ENCODE results near the gene PPP1R1B.

Gene PPP1R1B

DNA sequence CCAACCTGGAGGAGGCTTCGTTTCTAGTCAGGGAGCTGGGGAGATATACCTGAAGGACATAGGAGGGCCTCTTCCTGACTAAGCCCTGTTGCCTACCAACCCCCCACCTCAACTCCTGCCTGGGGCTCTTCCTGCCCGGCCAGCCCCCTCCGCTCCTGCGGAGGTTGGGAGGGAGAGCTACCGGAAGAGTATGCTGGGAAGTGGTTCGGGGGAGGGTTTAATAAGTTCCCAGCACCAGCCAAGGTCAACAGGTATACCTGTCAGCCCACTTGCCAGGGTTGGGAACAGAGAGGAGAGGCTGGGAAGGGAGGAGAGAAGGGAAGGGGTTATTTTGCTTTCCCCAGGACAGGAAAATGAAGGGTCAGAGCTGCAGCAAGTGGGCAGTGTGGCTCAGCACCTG is 4.7 kb downstream of the PPP1R1B start:
- Histone ChIP-seq H3K36me3 (ENCODE audit: control insufficient read depth in 1 of 2, insufficient read depth in 2 of 2, low read depth in 1 of 2, low read length in 2 of 2) (no peaks in the 10 kb centered on the region), H3K18ac (ENCODE audit: low read depth in 1 of 2, low read length in 2 of 2) (no peak overlapping the region), H3K27me3 (ENCODE audit: control insufficient read depth in 1 of 2, insufficient read depth in 1 of 2, low read length in 2 of 2) (peaks cover 55 to 60% of the 10 kb centered on the region in 2 experiments), H2BK120ac (ENCODE audit: low read depth, low read length) (no peak overlapping the region), H3K4me3 (ENCODE audit: insufficient read depth in 1 of 2, low read depth in 1 of 2, low read length in 2 of 2) (no peak overlapping the region), H3K4ac (ENCODE audit: low read depth in 1 of 2, low read length in 2 of 2) (no peak overlapping the region), H3K9me3 (ENCODE audit: control insufficient read depth, low read length) (no peaks in the 10 kb centered on the region), H2AFZ (ENCODE audit: low read depth, low read length) (no peak overlapping the region), H4K91ac (ENCODE audit: low read length) (no peak overlapping the region), H3K4me2 (ENCODE audit: low read length, poor library complexity, severe bottlenecking) (no peak overlapping the region), H3K9ac (ENCODE audit: low read length) (no peak overlapping the region), H3K14ac (ENCODE audit: low read length in 2 of 2) (no peak overlapping the region), H4K8ac (ENCODE audit: low read length) (no peak overlapping the region), H3K79me1 (replicated peaks; ENCODE audit: low read length, poor library complexity, severe bottlenecking) (no peaks in the 10 kb centered on the region), H2BK5ac (ENCODE audit: low read depth, low read length, poor library complexity, severe bottlenecking) (no peak overlapping the region), H3K4me1 (ENCODE audit: control insufficient read depth, insufficient read depth, low read depth, low read length) (peaks cover 21% of the 10 kb centered on the region), H2AK5ac (ENCODE audit: low read length, severe bottlenecking) (no peak overlapping the region), H2BK15ac (ENCODE audit: low read depth, poor library complexity, severe bottlenecking) (no peak overlapping the region), H2BK12ac (ENCODE audit: low read length in 2 of 2) (no peak overlapping the region), H3K23ac (ENCODE audit: low read length in 2 of 2) (no peak overlapping the region), H3K27ac (ENCODE audit: low read length, poor library complexity, severe bottlenecking) (no peak overlapping the region)
- WGBS = 13% methylated on average over 4 of the region's 6 CpGs
- no peak for DNase-seq

DNA sequence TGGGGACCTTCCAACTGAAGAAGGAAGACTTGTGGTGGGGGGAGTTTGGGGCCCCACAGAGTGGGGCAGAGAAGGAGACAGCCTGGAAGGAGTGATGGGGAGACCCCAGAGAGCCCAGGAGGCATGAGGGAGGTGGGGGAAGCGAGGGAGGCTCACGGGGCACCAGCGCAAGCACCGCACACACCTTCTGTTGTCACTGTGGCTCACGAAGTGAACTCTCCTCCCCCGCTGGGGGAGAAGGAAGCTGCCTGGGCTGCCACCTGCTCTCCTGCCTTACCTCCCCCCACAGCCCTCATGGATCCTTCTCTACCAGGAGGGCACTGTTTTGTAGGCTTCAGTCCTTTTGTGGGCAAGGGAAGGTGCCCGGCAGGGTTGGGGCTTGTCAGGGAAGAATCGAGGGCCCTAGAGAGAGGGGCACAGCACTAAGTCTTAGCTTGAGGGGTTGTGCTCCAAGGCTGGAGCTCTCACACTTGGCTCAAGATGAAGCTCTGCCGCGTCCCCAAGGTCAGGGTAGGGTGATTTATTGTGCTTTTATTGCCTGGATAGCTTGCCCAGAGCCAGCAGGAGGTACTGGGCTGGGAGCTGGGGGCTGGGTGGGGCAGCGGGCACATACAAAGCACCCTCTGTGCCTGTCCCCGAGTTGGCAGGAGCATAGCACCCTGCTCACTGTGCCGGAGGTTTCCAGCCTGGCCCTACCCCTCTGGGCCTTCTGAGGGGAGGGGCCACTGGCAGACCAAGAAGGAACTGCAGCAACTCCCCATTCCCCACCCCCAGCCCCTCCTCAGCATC is 5.6 kb downstream of the PPP1R1B start:
- Histone ChIP-seq H3K9me3 (ENCODE audit: control insufficient read depth, low read length) (no peaks in the 10 kb centered on the region), H3K27me3 (ENCODE audit: control insufficient read depth in 1 of 2, insufficient read depth in 1 of 2, low read length in 2 of 2) (peaks cover 49 to 50% of the 10 kb centered on the region in 2 experiments), H3K14ac (ENCODE audit: low read length in 2 of 2) (no peak overlapping the region), H3K79me1 (replicated peaks; ENCODE audit: low read length, poor library complexity, severe bottlenecking) (peaks cover under 1% of the 10 kb centered on the region), H4K8ac (ENCODE audit: low read length) (no peak overlapping the region), H4K91ac (ENCODE audit: low read length) (no peak overlapping the region), H3K36me3 (ENCODE audit: control insufficient read depth in 1 of 2, insufficient read depth in 2 of 2, low read depth in 1 of 2, low read length in 2 of 2) (no peaks in the 10 kb centered on the region), H3K27ac (ENCODE audit: low read length, poor library complexity, severe bottlenecking) (no peak overlapping the region), H2AFZ (ENCODE audit: low read depth, low read length) (no peak overlapping the region), H3K4me3 (ENCODE audit: insufficient read depth in 1 of 2, low read depth in 1 of 2, low read length in 2 of 2) (no peak overlapping the region), H2AK5ac (ENCODE audit: low read length, severe bottlenecking) (no peak overlapping the region), H3K4me1 (ENCODE audit: control insufficient read depth, insufficient read depth, low read depth, low read length) (peaks cover 14% of the 10 kb centered on the region), H2BK5ac (ENCODE audit: low read depth, low read length, poor library complexity, severe bottlenecking) (no peak overlapping the region), H2BK120ac (ENCODE audit: low read depth, low read length) (no peak overlapping the region), H3K4ac (ENCODE audit: low read depth in 1 of 2, low read length in 2 of 2) (no peak overlapping the region), H3K18ac (ENCODE audit: low read depth in 1 of 2, low read length in 2 of 2) (no peak overlapping the region), H3K23ac (ENCODE audit: low read length in 2 of 2) (no peak overlapping the region), H3K4me2 (ENCODE audit: low read length, poor library complexity, severe bottlenecking) (no peak overlapping the region), H2BK15ac (ENCODE audit: low read depth, poor library complexity, severe bottlenecking) (no peak overlapping the region), H2BK12ac (ENCODE audit: low read length in 2 of 2) (no peak overlapping the region), H3K9ac (ENCODE audit: low read length) (no peak overlapping the region)
- WGBS = 67% methylated on average over 13 of the region's 13 CpGs
- DNase-seq = no peak

DNA sequence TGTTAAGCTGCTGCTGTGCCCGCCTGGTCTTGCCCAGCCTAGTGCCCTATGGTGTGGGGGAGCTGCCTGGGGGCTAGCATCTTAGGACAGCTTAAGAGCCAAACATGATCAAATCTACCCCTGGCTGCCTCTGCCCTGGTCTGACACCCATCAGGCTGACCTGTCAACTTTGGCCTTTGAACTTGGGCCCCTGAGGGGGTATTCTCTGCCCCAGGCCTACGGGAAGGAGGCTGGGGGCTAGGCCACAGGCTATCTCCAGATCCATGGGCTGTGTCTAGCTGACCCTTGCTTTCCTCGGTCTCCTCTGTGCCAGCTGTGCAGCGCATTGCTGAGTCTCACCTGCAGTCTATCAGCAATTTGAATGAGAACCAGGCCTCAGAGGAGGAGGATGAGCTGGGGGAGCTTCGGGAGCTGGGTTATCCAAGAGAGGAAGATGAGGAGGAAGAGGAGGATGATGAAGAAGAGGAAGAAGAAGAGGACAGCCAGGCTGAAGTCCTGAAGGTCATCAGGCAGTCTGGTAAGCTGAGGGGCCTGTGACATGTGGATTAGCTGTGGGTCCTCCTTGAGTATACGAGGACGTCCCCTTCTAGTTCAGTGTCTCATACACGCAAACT is 6.9 kb downstream of the PPP1R1B start:
- Histone ChIP-seq H4K8ac (ENCODE audit: low read length) (no peak overlapping the region), H2AK5ac (ENCODE audit: low read length, severe bottlenecking) (no peak overlapping the region), H3K4me2 (ENCODE audit: low read length, poor library complexity, severe bottlenecking) (no peak overlapping the region), H3K4me1 (ENCODE audit: control insufficient read depth, insufficient read depth, low read depth, low read length) (peaks cover 17% of the 10 kb centered on the region), H3K18ac (ENCODE audit: low read depth in 1 of 2, low read length in 2 of 2) (no peak overlapping the region), H3K23ac (ENCODE audit: low read length in 2 of 2) (no peak overlapping the region), H2BK15ac (ENCODE audit: low read depth, poor library complexity, severe bottlenecking) (no peak overlapping the region), H2BK5ac (ENCODE audit: low read depth, low read length, poor library complexity, severe bottlenecking) (no peak overlapping the region), H2BK120ac (ENCODE audit: low read depth, low read length) (no peak overlapping the region), H2BK12ac (ENCODE audit: low read length in 2 of 2) (no peak overlapping the region), H3K14ac (ENCODE audit: low read length in 2 of 2) (no peak overlapping the region), H2AFZ (ENCODE audit: low read depth, low read length) (no peak overlapping the region), H3K4ac (ENCODE audit: low read depth in 1 of 2, low read length in 2 of 2) (no peak overlapping the region), H3K27me3 (ENCODE audit: control insufficient read depth in 1 of 2, insufficient read depth in 1 of 2, low read length in 2 of 2) (peaks cover 36 to 38% of the 10 kb centered on the region in 2 experiments), H3K79me1 (replicated peaks; ENCODE audit: low read length, poor library complexity, severe bottlenecking) (peaks cover 11% of the 10 kb centered on the region), H4K91ac (ENCODE audit: low read length) (no peak overlapping the region), H3K36me3 (ENCODE audit: control insufficient read depth in 1 of 2, insufficient read depth in 2 of 2, low read depth in 1 of 2, low read length in 2 of 2) (no peaks in the 10 kb centered on the region), H3K4me3 (ENCODE audit: insufficient read depth in 1 of 2, low read depth in 1 of 2, low read length in 2 of 2) (no peak overlapping the region), H3K9me3 (ENCODE audit: control insufficient read depth, low read length) (no peaks in the 10 kb centered on the region), H3K9ac (ENCODE audit: low read length) (no peak overlapping the region), H3K27ac (ENCODE audit: low read length, poor library complexity, severe bottlenecking) (no peak overlapping the region)
- DNase-seq = no peak
- 68% methylated on average over 8 of the region's 8 CpGs for WGBS

DNA sequence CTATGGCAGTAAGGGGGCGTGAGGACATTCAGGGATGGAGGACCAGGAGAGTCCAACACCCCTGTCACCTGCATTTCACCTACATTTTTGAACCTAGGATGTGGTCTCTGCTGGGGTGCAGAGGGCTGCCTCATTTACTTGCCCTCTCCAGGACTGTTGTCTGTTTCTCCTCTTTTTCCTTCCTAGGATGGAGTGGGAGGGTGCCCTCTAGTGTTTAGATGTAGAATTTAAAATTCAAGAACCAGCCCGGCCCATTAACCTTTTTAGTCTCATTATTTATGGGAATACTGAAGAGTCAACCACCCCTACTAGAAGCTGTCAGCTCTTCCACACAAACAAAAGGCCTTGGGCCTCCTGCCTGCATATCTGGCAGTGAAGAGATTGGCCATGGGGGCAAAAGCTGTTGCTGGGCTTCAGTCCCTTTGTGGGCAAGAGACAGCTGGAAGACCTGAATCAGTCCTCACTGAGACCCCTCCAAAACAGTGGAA is 7.7 kb downstream of the PPP1R1B start:
- Histone ChIP-seq H3K79me1 (replicated peaks; ENCODE audit: low read length, poor library complexity, severe bottlenecking) (peaks cover 12% of the 10 kb centered on the region), H3K23ac (ENCODE audit: low read length in 2 of 2) (no peak overlapping the region), H3K4me2 (ENCODE audit: low read length, poor library complexity, severe bottlenecking) (no peak overlapping the region), H3K27ac (ENCODE audit: low read length, poor library complexity, severe bottlenecking) (no peak overlapping the region), H4K8ac (ENCODE audit: low read length) (no peak overlapping the region), H2BK12ac (ENCODE audit: low read length in 2 of 2) (no peak overlapping the region), H3K4me1 (ENCODE audit: control insufficient read depth, insufficient read depth, low read depth, low read length) (peaks cover 19% of the 10 kb centered on the region), H3K18ac (ENCODE audit: low read depth in 1 of 2, low read length in 2 of 2) (no peak overlapping the region), H3K4ac (ENCODE audit: low read depth in 1 of 2, low read length in 2 of 2) (no peak overlapping the region), H2AK5ac (ENCODE audit: low read length, severe bottlenecking) (no peak overlapping the region), H2AFZ (ENCODE audit: low read depth, low read length) (no peak overlapping the region), H2BK120ac (ENCODE audit: low read depth, low read length) (no peak overlapping the region), H3K4me3 (ENCODE audit: insufficient read depth in 1 of 2, low read depth in 1 of 2, low read length in 2 of 2) (no peak overlapping the region), H3K9ac (ENCODE audit: low read length) (no peak overlapping the region), H2BK15ac (ENCODE audit: low read depth, poor library complexity, severe bottlenecking) (no peak overlapping the region), H2BK5ac (ENCODE audit: low read depth, low read length, poor library complexity, severe bottlenecking) (no peak overlapping the region), H3K27me3 (ENCODE audit: control insufficient read depth in 1 of 2, insufficient read depth in 1 of 2, low read length in 2 of 2) (peaks cover 28 to 30% of the 10 kb centered on the region in 2 experiments), H3K14ac (ENCODE audit: low read length in 2 of 2) (no peak overlapping the region), H3K9me3 (ENCODE audit: control insufficient read depth, low read length) (no peaks in the 10 kb centered on the region), H3K36me3 (ENCODE audit: control insufficient read depth in 1 of 2, insufficient read depth in 2 of 2, low read depth in 1 of 2, low read length in 2 of 2) (no peaks in the 10 kb centered on the region), H4K91ac (ENCODE audit: low read length) (no peak overlapping the region)
- 100% methylated on average over 1 of the region's 2 CpGs for WGBS
- DNase-seq = peak; percentile 56
